Mononuclear cell (primary cell): ENCODE measurements around the gene PLCXD1. TPM values are rescaled to one million over a fixed set of nuclear protein-coding genes. Genes with fewer than 3 reads are reported as not detected.
"Not testable (repeated sequence)": the region's sequence is repeated elsewhere in the genome, so short reads cannot be mapped to it uniquely, and the experiment has no call there.

Source experiments
- H3K27me3 ChIP-seq: 2 replicates; pipeline ENCODE4 v1.6.0; 2011; ENCODE audit warnings: low read length, control low read depth; ENCODE audit not compliant: insufficient read depth
- H3K4me1 ChIP-seq: 2 replicates; pipeline ENCODE4 v1.5.1; 2011; ENCODE audit warnings: mild to moderate bottlenecking, low read length, control low read depth; ENCODE audit not compliant: insufficient read depth
- H3K4me3 ChIP-seq: 2 replicates; pipeline ENCODE4 v1.5.1; 2011; ENCODE audit warnings: mild to moderate bottlenecking, low read length, moderate library complexity
- H3K9me3 ChIP-seq: 2 replicates; pipeline ENCODE4 v1.5.1; 2011; ENCODE audit warnings: low read depth, mild to moderate bottlenecking, control low read depth, low read length
- total RNA-seq: library from RNA; depleted of rRNA; stranded (reverse); fragments of >200 nt; gene quantifications from one replicate; pipeline ENCODE4 v1.2.3, GENCODE V29; 2012

The PLCXD1 gene
- total RNA-seq, 1 donor: 6.9 TPM

GRCh38 chrX:276581-277201 is 4.5 kb upstream of the PLCXD1 start:
- peaks cover 19% of the 10 kb centered on the region for H3K4me1 ChIP-seq
- peak overlapping the region; percentile 54 for H3K4me3 ChIP-seq
- H3K27me3 ChIP-seq: no peaks in the 10 kb centered on the region
- H3K9me3 ChIP-seq: no peaks in the 10 kb centered on the region

DNA sequence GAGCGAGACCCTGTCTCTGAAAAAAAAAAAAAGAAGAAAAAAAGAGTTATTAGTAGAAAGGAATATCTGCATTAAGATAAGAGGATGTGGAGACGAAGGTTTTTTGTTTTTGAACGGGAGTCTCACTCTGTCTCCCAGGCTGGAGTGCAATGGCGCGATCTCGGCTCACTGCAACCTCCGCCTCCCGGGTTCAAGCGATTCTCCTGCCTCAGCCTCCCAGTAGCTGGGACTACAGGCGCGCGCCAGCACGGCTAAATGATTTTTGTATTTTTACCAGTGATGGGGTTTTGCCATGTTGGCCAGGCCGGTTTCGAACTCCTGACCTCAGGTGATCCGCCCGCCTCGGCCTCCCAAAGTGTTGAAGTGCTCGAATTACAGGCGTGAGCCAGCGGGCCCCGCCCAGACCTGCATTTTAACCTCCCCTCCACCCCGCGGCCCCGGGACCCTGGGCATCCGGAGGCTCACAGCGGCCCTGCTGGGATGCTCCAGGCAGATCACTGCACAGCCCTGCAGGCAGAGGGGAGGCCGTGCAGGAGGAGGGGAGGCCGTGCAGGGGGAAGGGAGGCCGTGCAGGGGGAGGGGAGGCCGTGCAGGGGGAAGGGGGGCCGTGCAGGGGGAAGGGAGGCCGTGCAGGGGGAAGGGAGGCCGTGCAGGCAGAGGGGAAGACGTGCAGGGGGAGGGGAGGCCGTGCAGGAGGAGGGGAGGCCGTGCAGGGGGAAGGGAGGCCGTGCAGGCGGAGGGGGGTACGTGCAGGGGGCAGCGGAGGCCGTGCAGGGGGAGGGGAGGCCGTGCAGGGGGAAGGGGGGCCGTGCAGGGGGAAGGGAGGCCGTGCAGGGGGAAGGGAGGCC is 1.2 kb upstream of the PLCXD1 start:
- not testable (repeated sequence) for H3K9me3 ChIP-seq, H3K27me3 ChIP-seq, H3K4me3 ChIP-seq
- H3K4me1 ChIP-seq: peaks cover 24% of the 10 kb centered on the region

- H3K4me3 ChIP-seq, H3K9me3 ChIP-seq, H3K27me3 ChIP-seq: not testable (repeated sequence)
- H3K4me1 ChIP-seq: peaks cover 17% of the 10 kb centered on the region
These were observed 459 bp upstream of the PLCXD1 start for GRCh38 chrX:280722-281121.

DNA sequence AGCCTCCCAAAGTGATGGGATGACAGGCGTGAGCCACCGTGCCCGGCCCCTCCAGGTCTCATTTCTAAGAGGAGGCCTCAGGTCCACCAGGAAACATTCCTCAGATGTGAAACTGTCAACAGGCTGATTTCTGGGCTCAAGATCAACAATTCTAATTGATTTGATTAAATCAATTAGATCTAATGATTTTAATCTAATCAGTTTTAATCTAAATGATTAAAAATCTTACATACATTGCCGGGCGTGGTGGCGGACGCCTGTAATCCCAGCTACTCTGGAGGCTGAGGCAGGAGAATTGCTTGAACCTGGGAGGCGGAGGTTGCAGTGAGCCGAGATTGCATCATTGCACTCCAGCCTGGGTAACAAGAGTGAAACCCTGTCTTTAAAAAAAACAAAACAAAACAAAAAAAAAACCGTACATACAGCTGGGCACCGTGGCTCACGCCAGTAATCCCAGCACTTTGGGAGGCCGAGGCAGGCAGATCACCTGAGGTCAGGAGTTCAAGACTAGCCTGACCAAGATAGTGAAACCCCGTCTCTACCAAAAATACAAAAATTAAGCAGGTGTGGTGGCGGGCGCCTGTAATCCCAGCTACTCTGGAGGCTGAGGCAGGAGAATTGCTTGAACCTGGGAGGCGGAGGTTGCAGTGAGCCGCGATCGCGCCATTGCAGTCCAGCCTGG is 960 bp downstream of the PLCXD1 start:
- H3K27me3 ChIP-seq, H3K4me3 ChIP-seq, H3K9me3 ChIP-seq, H3K4me1 ChIP-seq: not testable (repeated sequence)

GRCh38 chrX:283115-283845 is 2.1 kb downstream of the PLCXD1 start:
- peaks cover 4% of the 10 kb centered on the region for H3K4me1 ChIP-seq

GRCh38 chrX:285076-285677 is 4.0 kb downstream of the PLCXD1 start:
- no peaks in the 10 kb centered on the region for H3K27me3 ChIP-seq
- H3K4me1 ChIP-seq: peaks cover 4% of the 10 kb centered on the region
- H3K9me3 ChIP-seq: no peaks in the 10 kb centered on the region
- no peak overlapping the region for H3K4me3 ChIP-seq

More at GRCh38 chrX:283115-283845, 2.1 kb downstream of the PLCXD1 start:
- H3K27me3 ChIP-seq: no peaks in the 10 kb centered on the region
- H3K9me3 ChIP-seq: no peaks in the 10 kb centered on the region
- H3K4me3 ChIP-seq: peak overlapping the region; percentile 52

DNA sequence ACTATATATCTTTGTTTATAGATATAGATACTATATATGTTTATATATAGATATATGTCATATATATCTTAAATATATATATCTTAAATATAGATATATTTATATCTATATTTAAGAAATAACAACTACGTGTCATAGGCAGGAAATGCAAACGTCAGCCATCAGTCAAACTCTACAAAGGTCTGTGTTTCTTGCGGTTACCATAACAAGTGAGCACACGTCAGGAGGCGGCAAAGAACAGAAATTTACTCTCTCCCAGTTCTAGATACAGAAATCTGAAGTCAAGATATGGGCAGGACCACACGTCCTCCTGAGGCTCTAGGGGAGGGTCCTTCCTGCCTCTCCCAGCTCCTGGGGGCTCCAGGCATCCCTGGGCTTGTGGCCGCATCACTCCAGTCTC is 6.5 kb downstream of the PLCXD1 start:
- Histone ChIP-seq H3K9me3 (no peaks in the 10 kb centered on the region), H3K27me3 (no peaks in the 10 kb centered on the region), H3K4me1 (peaks cover 4% of the 10 kb centered on the region), H3K4me3 (no peak overlapping the region)

DNA sequence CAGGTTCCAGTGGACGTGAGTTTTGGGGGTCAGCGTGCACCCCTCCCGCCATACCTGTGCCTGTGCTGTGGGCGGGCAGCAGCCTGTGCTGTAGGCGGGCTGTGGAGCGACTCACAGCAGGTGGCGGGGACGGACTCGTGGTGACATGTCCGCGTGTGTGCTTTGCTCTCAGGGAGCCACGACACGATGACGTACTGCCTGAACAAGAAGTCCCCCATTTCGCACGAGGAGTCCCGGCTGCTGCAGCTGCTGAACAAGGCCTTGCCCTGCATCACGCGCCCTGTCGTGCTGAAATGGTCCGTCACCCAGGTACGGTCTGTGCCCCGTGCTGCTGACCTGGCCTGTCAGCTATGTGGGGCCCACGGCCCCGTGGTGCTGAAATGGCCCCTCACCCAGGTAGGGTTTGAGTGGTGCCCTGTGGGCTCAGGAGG is 7.4 kb downstream of the PLCXD1 start:
- no peak overlapping the region for H3K4me3 ChIP-seq
- H3K27me3 ChIP-seq: no peaks in the 10 kb centered on the region
- no peaks in the 10 kb centered on the region for H3K9me3 ChIP-seq
- H3K4me1 ChIP-seq: peaks cover 4% of the 10 kb centered on the region

DNA sequence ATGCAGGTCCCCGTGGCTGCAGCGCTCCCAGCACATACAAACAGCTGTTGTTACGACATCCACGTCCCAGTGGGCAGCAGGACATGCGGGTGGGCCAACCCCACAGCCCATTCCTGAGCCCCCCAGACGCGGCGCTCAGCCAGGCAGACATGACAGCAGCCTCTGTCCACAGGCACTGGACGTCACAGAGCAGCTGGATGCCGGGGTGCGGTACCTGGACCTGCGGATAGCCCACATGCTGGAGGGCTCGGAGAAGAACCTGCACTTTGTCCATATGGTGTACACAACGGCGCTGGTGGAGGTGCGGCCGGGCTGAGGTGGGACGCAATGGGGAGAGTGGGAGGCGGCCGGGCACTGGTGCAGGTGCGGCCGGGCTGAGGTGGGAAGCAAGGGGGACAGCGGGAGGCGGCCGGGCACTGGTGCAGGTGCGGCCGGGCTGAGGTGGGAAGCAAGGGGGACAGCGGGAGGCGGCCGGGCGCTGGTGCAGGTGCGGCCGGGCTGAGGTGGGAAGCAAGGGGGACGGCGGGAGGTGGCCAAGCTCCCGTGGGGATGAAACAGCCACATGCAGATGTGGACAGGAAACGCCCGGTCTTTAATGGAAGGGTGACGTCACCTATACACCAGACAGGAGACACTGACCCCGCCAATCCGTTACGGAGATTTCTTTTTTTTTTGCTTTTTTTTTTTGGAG is 9.4 kb downstream of the PLCXD1 start:
- H3K9me3 ChIP-seq: no peaks in the 10 kb centered on the region
- H3K27me3 ChIP-seq: no peaks in the 10 kb centered on the region
- no peak overlapping the region for H3K4me3 ChIP-seq
- H3K4me1 ChIP-seq: no peaks in the 10 kb centered on the region

GRCh38 chrX:291411-291901 is 10.3 kb downstream of the PLCXD1 start:
- Histone ChIP-seq H3K4me1 (no peaks in the 10 kb centered on the region), H3K9me3 (no peaks in the 10 kb centered on the region), H3K27me3 (no peaks in the 10 kb centered on the region), H3K4me3 (no peak overlapping the region)

- Histone ChIP-seq H3K27me3 (no peaks in the 10 kb centered on the region), H3K4me3 (no peak overlapping the region), H3K9me3 (no peaks in the 10 kb centered on the region), H3K4me1 (no peaks in the 10 kb centered on the region)
These were observed 12.0 kb downstream of the PLCXD1 start for GRCh38 chrX:292900-293897.

DNA sequence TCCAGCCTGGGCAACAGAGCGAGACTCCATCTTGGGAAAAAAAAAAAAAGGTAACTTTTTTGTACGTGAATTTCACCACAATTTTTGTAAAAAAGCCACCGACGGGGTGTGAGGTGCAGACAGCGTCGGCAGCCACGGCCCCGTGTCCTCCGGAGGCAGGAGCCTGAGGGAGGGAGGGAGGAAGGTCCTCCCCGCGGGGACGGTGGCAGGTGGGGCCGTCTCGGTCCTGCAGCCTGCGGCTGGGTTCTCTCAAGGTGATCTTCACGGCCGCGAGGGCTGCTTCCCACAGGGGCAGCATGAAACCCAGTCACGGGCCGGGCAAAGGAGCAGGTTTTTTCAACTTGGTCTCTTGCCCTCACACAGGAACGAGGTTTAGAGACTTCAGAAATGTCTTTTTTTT is 14.0 kb downstream of the PLCXD1 start:
- Histone ChIP-seq H3K27me3 (no peaks in the 10 kb centered on the region), H3K4me3 (no peak overlapping the region), H3K9me3 (no peaks in the 10 kb centered on the region), H3K4me1 (no peaks in the 10 kb centered on the region)

DNA sequence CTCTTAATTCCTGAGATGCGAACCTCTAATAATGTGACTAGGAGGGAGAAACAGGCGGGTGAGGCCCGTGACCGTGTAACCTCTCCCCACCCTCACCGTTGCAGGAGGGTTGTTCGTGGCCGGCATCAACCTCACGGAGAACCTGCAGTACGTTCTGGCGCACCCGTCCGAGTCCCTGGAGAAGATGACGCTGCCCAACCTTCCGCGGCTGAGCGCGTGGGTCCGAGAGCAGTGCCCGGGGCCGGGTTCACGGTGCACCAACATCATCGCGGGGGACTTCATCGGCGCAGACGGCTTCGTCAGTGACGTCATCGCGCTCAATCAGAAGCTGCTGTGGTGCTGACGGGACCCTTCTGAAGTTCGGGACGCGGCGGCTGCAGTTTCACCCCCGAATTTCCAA is 17.8 kb downstream of the PLCXD1 start:
- no peaks in the 10 kb centered on the region for H3K4me1 ChIP-seq
- H3K9me3 ChIP-seq: no peaks in the 10 kb centered on the region
- no peaks in the 10 kb centered on the region for H3K27me3 ChIP-seq
- H3K4me3 ChIP-seq: no peak overlapping the region
